Measurements from ENCODE around the gene MCU. TPM values are rescaled to one million over a fixed set of nuclear protein-coding genes. Genes with fewer than 3 reads are reported as not detected.
"Not testable (repeated sequence)": the region's sequence is repeated elsewhere in the genome, so short reads cannot be mapped to it uniquely, and the experiment has no call there.

The MCU gene
- total and polyA plus RNA-seq, 2 experiments from 2014 or later = 14.9 to 22.8 TPM

- TF ChIP-seq CTCF (IDR thresholded peaks at IDR 0.05; ENCODE audit: low read depth, low read length) = no peak
- H3K4me3 ChIP-seq = no peak overlapping the region
- no peaks in the 10 kb centered on the region for H3K36me3 ChIP-seq
- no peaks in the 10 kb centered on the region for H3K27me3 ChIP-seq
- no peak for DNase-seq (ENCODE audit: low read depth in 1 of 2, low spot score in 1 of 2)
- no peaks in the 10 kb centered on the region for H3K9me3 ChIP-seq (ENCODE audit: low read depth)
- H3K4me1 ChIP-seq (ENCODE audit: low read depth) = no peaks in the 10 kb centered on the region
- no peak overlapping the region for H3K27ac ChIP-seq
Measured at GRCh38 chr10:72918352-72918751, 226.4 kb downstream of the MCU start.

- not testable (repeated sequence) for H3K4me1 ChIP-seq (ENCODE audit: low read depth); H3K9me3 ChIP-seq (ENCODE audit: low read depth); H3K4me3 ChIP-seq; H3K27ac ChIP-seq; DNase-seq (ENCODE audit: low read depth in 1 of 2, low spot score in 1 of 2); H3K27me3 ChIP-seq; H3K36me3 ChIP-seq
Measured at GRCh38 chr10:72921147-72921683, 229.3 kb downstream of the MCU start.

- no peak for TF ChIP-seq CTCF (IDR thresholded peaks at IDR 0.05; ENCODE audit: low read depth, low read length)
- DNase-seq (ENCODE audit: low read depth in 1 of 2, low spot score in 1 of 2) = no peak
Measured at GRCh38 chr10:72924351-72924750, 232.4 kb downstream of the MCU start.

GRCh38 chr10:72925951-72926465, 234.1 kb downstream of the MCU start:
- Histone ChIP-seq H3K27me3 (no peaks in the 10 kb centered on the region), H3K4me1 (ENCODE audit: low read depth) (no peaks in the 10 kb centered on the region), H3K27ac (no peak overlapping the region), H3K4me3 (no peak overlapping the region), H3K36me3 (no peaks in the 10 kb centered on the region), H3K9me3 (ENCODE audit: low read depth) (no peaks in the 10 kb centered on the region)
- DNase-seq (ENCODE audit: low read depth in 1 of 2, low spot score in 1 of 2) = no peak
- no peak for TF ChIP-seq CTCF (IDR thresholded peaks at IDR 0.05; ENCODE audit: low read depth, low read length)

More at GRCh38 chr10:72924351-72924750, 232.4 kb downstream of the MCU start:
- no peaks in the 10 kb centered on the region for H3K4me1 ChIP-seq (ENCODE audit: low read depth)
- no peaks in the 10 kb centered on the region for H3K9me3 ChIP-seq (ENCODE audit: low read depth)
- no peaks in the 10 kb centered on the region for H3K36me3 ChIP-seq
- no peaks in the 10 kb centered on the region for H3K27me3 ChIP-seq
- H3K27ac ChIP-seq = no peak overlapping the region
- no peak overlapping the region for H3K4me3 ChIP-seq

- TF ChIP-seq CTCF (IDR thresholded peaks at IDR 0.05; ENCODE audit: low read depth, low read length) = no peak
- DNase-seq (ENCODE audit: low read depth in 1 of 2, low spot score in 1 of 2) = no peak
- H3K9me3 ChIP-seq (ENCODE audit: low read depth) = no peaks in the 10 kb centered on the region
- H3K36me3 ChIP-seq = no peaks in the 10 kb centered on the region
- H3K27ac ChIP-seq = no peak overlapping the region
- H3K27me3 ChIP-seq = no peaks in the 10 kb centered on the region
- no peaks in the 10 kb centered on the region for H3K4me1 ChIP-seq (ENCODE audit: low read depth)
- no peak overlapping the region for H3K4me3 ChIP-seq
Measured at GRCh38 chr10:72927485-72927884, 235.5 kb downstream of the MCU start.

GRCh38 chr10:72928798-72929197, 236.9 kb downstream of the MCU start:
- no peak overlapping the region for H3K4me3 ChIP-seq
- no peaks in the 10 kb centered on the region for H3K27me3 ChIP-seq
- H3K4me1 ChIP-seq (ENCODE audit: low read depth) = no peaks in the 10 kb centered on the region
- TF ChIP-seq CTCF (IDR thresholded peaks at IDR 0.05; ENCODE audit: low read depth, low read length) = no peak
- no peaks in the 10 kb centered on the region for H3K9me3 ChIP-seq (ENCODE audit: low read depth)
- no peak for DNase-seq (ENCODE audit: low read depth in 1 of 2, low spot score in 1 of 2)
- H3K36me3 ChIP-seq = no peaks in the 10 kb centered on the region
- H3K27ac ChIP-seq = no peak overlapping the region
